HepG2 (cell line): Measurements from ENCODE around the gene INO80B. TPM values are rescaled to one million over a fixed set of nuclear protein-coding genes. Genes with fewer than 3 reads are reported as not detected.

Source experiments
- ATM ChIP-seq: fragments of 450-650 bp; IDR thresholded peaks from 2 replicates; pipeline ENCODE4 v1.7.1; 2017; ENCODE audit warnings: mild to moderate bottlenecking, borderline replicate concordance
- CSRNP1 ChIP-seq: sonication (generic); formaldehyde crosslinking; IDR thresholded peaks from 2 replicates; pipeline ENCODE4 v1.8.1; 2023; ENCODE audit warnings: mild to moderate bottlenecking, missing genetic modification reagents
- DNMT1 ChIP-seq: sonication (generic); formaldehyde crosslinking; IDR thresholded peaks from 2 replicates; pipeline ENCODE4 v1.5.1; 2020; ENCODE audit warnings: mild to moderate bottlenecking, missing genetic modification reagents
- ESRRA ChIP-seq: sonication (generic); formaldehyde crosslinking; IDR thresholded peaks from 2 replicates; pipeline ENCODE4 v1.5.1; 2020; ENCODE audit warnings: mild to moderate bottlenecking, low read depth, missing genetic modification reagents
- HBP1 ChIP-seq: IDR thresholded peaks from 2 replicates; pipeline ENCODE4 v1.6.1; 2016; ENCODE audit warnings: low read depth, control low read depth
- HES4 ChIP-seq: sonication (generic); formaldehyde crosslinking; IDR thresholded peaks from 2 replicates; pipeline ENCODE4 v1.9.0; 2021; ENCODE audit warnings: mild to moderate bottlenecking, missing genetic modification reagents, borderline replicate concordance
- HNRNPUL1 ChIP-seq: fragments of 200-400 bp; formaldehyde crosslinking; IDR thresholded peaks from 2 replicates; pipeline ENCODE4 v1.6.1; 2017; ENCODE audit warnings: low read depth, mild to moderate bottlenecking, low read length, moderate library complexity
- KLF13 ChIP-seq: sonication (generic); formaldehyde crosslinking; IDR thresholded peaks from 2 replicates; pipeline ENCODE4 v1.4.0; 2020; ENCODE audit warnings: mild to moderate bottlenecking, missing genetic modification reagents
- MED1 ChIP-seq: sonication (generic); formaldehyde crosslinking; IDR thresholded peaks from 2 replicates; pipeline ENCODE4 v1.4.0; 2020; ENCODE audit warnings: missing genetic modification reagents
- MIXL1 ChIP-seq: IDR thresholded peaks from 2 replicates; pipeline ENCODE4 v1.6.1; 2016
- NCOR1 ChIP-seq: fragments of 200-600 bp; sonication (generic); IDR thresholded peaks from 2 replicates; pipeline ENCODE4 v1.7.0; 2017; ENCODE audit warnings: antibody characterized with exemption, low read length, borderline replicate concordance
- PAX8 ChIP-seq: sonication (generic); formaldehyde crosslinking; IDR thresholded peaks from 2 replicates; pipeline ENCODE4 v1.8.0; 2022; ENCODE audit warnings: mild to moderate bottlenecking, missing genetic modification reagents, borderline replicate concordance
- PHF5A ChIP-seq: IDR thresholded peaks from one replicate; pipeline ENCODE4 v1.6.1; 2018; ENCODE audit warnings: low read depth, missing genetic modification reagents; ENCODE audit not compliant: unreplicated experiment
- TAF1 ChIP-seq: sonication (generic); formaldehyde crosslinking; IDR thresholded peaks from 2 replicates; pipeline ENCODE4 v1.4.0; 2020; ENCODE audit warnings: missing genetic modification reagents
- TAF15 ChIP-seq: fragments of 200-400 bp; formaldehyde crosslinking; IDR thresholded peaks from one replicate; pipeline ENCODE4 v1.6.1; 2018; ENCODE audit warnings: mild to moderate bottlenecking, low read depth, low read length; ENCODE audit not compliant: poor library complexity, severe bottlenecking
- YEATS2 ChIP-seq: sonication (generic); formaldehyde crosslinking; IDR thresholded peaks from 2 replicates; pipeline ENCODE4 v1.4.0; 2020; ENCODE audit warnings: missing genetic modification reagents, borderline replicate concordance
- YEATS4 ChIP-seq: sonication (generic); formaldehyde crosslinking; IDR thresholded peaks from 2 replicates; pipeline ENCODE4 v1.4.0; 2020; ENCODE audit warnings: missing genetic modification reagents, borderline replicate concordance
- ZBTB7B ChIP-seq: sonication (generic); formaldehyde crosslinking; IDR thresholded peaks from 2 replicates; pipeline ENCODE4 v1.4.0; 2020; ENCODE audit warnings: missing genetic modification reagents
- ZNF326 ChIP-seq: sonication (generic); formaldehyde crosslinking; IDR thresholded peaks from 2 replicates; pipeline ENCODE4 v1.4.0; 2020; ENCODE audit warnings: missing genetic modification reagents, borderline replicate concordance
- ZNF335 ChIP-seq: sonication (generic); formaldehyde crosslinking; IDR thresholded peaks from 2 replicates; pipeline ENCODE4 v1.4.0; 2020; ENCODE audit warnings: missing genetic modification reagents
- ZNF33B ChIP-seq: sonication (generic); formaldehyde crosslinking; IDR thresholded peaks from 2 replicates; pipeline ENCODE4 v1.5.1; 2020; ENCODE audit warnings: mild to moderate bottlenecking, missing genetic modification reagents
- ZNF382 ChIP-seq: sonication (generic); formaldehyde crosslinking; IDR thresholded peaks from 2 replicates; pipeline ENCODE4 v1.5.0; 2020; ENCODE audit warnings: missing genetic modification reagents, mild to moderate bottlenecking, borderline replicate concordance
- ZNF550 ChIP-seq: sonication (generic); formaldehyde crosslinking; IDR thresholded peaks from 2 replicates; pipeline ENCODE4 v1.4.0; 2020; ENCODE audit warnings: mild to moderate bottlenecking, missing genetic modification reagents, borderline replicate concordance
- ZNF709 ChIP-seq: sonication (generic); formaldehyde crosslinking; IDR thresholded peaks from 2 replicates; pipeline ENCODE4 v1.5.0; 2020; ENCODE audit warnings: mild to moderate bottlenecking, missing genetic modification reagents
- ZNF749 ChIP-seq: sonication (generic); formaldehyde crosslinking; IDR thresholded peaks from 2 replicates; pipeline ENCODE4 v1.8.0; 2022; ENCODE audit warnings: mild to moderate bottlenecking, missing genetic modification reagents, moderate library complexity, borderline replicate concordance
- ZNF761 ChIP-seq: sonication (generic); formaldehyde crosslinking; conservative IDR thresholded peaks from 2 replicates; pipeline ENCODE4 v1.4.0; 2020; ENCODE audit warnings: mild to moderate bottlenecking, missing genetic modification reagents
- ZNF878 ChIP-seq: sonication (generic); formaldehyde crosslinking; IDR thresholded peaks from 2 replicates; pipeline ENCODE4 v1.8.1; 2023; ENCODE audit warnings: mild to moderate bottlenecking, missing genetic modification reagents, moderate library complexity
- polyA plus RNA-seq, 8 experiments: library from polyadenylated mRNA; depleted of rRNA in 3 of 8; stranded (reverse) in 7 of 8; unstranded in 1 of 8; fragments of >200 nt; fragmentation: Illumina TruSeq in 4 of 8; extraction: Trizol in 4 of 8; gene quantifications; 2 replicates each; pipeline versions ENCODE4 v1.2.1 to v1.2.3, GENCODE V29; 2011 to 2016; ENCODE audit warnings: low read depth in 4 of 8, missing spikeins in 1 of 8, mixed read lengths in 1 of 8; ENCODE audit not compliant: insufficient read depth in 1 of 8
- total RNA-seq, 5 experiments: library from RNA; depleted of rRNA; stranded (reverse); fragments of >200 nt; fragmentation: Illumina TruSeq; extraction: Trizol; gene quantifications; 2 replicates each; pipeline ENCODE4 v1.2.3, GENCODE V29; 2016; ENCODE audit warnings: low read depth in 1 of 5

Gene INO80B
- total and polyA plus RNA-seq, 2 of the 13 experiments (the other 11 are each of a cell fraction or from before 2014, with no cell fraction given): 6.2 to 14.5 TPM

GRCh38 chr2:74488643-74489481 is 34.0 kb downstream of the INO80B start (continued):
- TF ChIP-seq ATM (peak; percentile 96), TAF15 (no peak), DNMT1 (CRISPR knock-in tag) (no peak), ZNF709 (CRISPR knock-in tag) (no peak; the same call in 1 of the 2 replicates), PHF5A (CRISPR knock-in tag) (peak; percentile 62), HES4 (CRISPR knock-in tag) (no peak), ESRRA (CRISPR knock-in tag) (peak; percentile 72; the same call in 1 of the 2 replicates), CSRNP1 (CRISPR knock-in tag) (no peak), ZNF749 (CRISPR knock-in tag) (no peak), YEATS4 (CRISPR knock-in tag) (0 out of 2 replicates have a peak, but pooled peaks have one; percentile 32), MIXL1 (peak; percentile 99), HNRNPUL1 (no peak), ZBTB7B (CRISPR knock-in tag) (peak; percentile 79; the same call in 1 of the 2 replicates), PAX8 (CRISPR knock-in tag) (no peak), NCOR1 (peak; percentile 98), ZNF550 (CRISPR knock-in tag) (no peak), YEATS2 (CRISPR knock-in tag) (peak; percentile 23; the same call in 1 of the 2 replicates), ZNF382 (CRISPR knock-in tag) (no peak), ZNF335 (CRISPR knock-in tag) (no peak), MED1 (CRISPR knock-in tag) (peak; percentile 66), ZNF326 (CRISPR knock-in tag) (no peak), ZNF761 (CRISPR knock-in tag) (no peak), ZNF878 (CRISPR knock-in tag) (no peak), HBP1 (no peak), ZNF33B (CRISPR knock-in tag) (peak; percentile 38; the same call in 1 of the 2 replicates), TAF1 (peak; percentile 42; the same call in 1 of the 2 replicates), KLF13 (CRISPR knock-in tag) (no peak)
